ENCODE measurements around the gene IRAK1BP1.
A peak's percentile ranks its signal among the peaks of the same experiment; 100 is the strongest.

Gene IRAK1BP1, protein sequence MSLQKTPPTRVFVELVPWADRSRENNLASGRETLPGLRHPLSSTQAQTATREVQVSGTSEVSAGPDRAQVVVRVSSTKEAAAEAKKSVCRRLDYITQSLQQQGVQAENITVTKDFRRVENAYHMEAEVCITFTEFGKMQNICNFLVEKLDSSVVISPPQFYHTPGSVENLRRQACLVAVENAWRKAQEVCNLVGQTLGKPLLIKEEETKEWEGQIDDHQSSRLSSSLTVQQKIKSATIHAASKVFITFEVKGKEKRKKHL

DNA sequence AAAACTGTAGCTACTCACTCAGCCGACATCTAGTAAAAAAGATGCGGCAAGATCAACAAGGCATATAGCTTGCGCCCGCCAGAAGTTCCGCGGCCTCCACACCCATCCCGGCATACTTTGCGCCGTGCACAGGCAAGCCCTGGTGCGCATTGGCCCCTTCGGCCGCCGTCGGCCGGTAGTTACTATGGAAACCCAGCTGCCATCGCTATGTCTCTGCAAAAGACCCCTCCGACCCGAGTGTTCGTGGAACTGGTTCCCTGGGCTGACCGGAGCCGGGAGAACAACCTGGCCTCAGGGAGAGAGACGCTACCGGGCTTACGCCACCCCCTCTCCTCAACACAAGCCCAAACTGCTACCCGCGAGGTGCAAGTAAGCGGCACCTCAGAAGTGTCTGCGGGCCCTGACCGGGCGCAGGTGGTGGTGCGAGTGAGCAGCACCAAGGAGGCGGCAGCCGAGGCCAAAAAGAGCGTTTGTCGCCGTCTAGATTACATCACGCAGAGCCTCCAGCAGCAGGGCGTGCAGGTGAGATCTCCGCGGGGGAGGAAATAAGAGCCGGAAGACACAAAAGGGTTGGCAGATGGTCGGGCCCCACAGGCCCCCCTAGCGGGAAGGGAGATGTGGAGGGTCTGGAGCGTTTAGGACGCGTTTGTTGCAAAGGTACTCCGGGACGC lies at the start of gene IRAK1BP1:
Gene IRAK1BP1 (plus strand): TSS at position 182 of the 671 bp plus-strand sequence. CDS start 26 bp downstream, at position 208.
- TF ChIP-seq, protein P1, sequence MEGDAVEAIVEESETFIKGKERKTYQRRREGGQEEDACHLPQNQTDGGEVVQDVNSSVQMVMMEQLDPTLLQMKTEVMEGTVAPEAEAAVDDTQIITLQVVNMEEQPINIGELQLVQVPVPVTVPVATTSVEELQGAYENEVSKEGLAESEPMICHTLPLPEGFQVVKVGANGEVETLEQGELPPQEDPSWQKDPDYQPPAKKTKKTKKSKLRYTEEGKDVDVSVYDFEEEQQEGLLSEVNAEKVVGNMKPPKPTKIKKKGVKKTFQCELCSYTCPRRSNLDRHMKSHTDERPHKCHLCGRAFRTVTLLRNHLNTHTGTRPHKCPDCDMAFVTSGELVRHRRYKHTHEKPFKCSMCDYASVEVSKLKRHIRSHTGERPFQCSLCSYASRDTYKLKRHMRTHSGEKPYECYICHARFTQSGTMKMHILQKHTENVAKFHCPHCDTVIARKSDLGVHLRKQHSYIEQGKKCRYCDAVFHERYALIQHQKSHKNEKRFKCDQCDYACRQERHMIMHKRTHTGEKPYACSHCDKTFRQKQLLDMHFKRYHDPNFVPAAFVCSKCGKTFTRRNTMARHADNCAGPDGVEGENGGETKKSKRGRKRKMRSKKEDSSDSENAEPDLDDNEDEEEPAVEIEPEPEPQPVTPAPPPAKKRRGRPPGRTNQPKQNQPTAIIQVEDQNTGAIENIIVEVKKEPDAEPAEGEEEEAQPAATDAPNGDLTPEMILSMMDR (IDR thresholded peaks at IDR 0.05), result no peak
- intact Hi-C loops (cut with DNase I; ENCODE audit: low total_unique reads), result no loop called here
- Histone ChIP-seq H3K27ac (peak within 1 kb of the TSS; percentile 49 to 58), H3K36me3 (no peaks in the 10 kb centered on the region), H3K9me3 (no peaks in the 10 kb centered on the region), H3K4me1 (no peaks in the 10 kb centered on the region), H3K4me3 (peak within 1 kb of the TSS; percentile 82 to 88), H3K27me3 (no peaks in the 10 kb centered on the region)
- peak; percentile 67 to 83 for DNase-seq

DNA sequence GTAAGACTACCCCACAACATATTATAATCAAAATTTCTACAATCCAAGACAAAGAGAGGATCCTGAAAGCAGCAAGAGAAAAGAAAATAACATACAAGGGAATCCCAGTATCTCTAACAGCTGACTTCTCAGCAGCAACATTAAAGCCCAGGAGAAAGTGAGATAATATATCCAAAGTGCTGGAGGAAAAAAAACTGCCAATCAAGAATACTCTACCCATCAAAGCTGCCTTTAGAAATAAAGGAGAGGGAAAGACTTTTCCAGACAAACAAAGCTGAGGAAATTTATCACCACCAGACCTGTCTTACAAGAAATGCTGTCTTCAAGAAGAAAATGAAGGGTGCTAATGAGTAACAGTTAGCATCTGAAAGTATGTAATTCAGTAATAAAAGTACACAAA lies 43.3 kb upstream of the IRAK1BP1 start:
- TF ChIP-seq, protein P1 (IDR thresholded peaks at IDR 0.05), result no peak

DNA sequence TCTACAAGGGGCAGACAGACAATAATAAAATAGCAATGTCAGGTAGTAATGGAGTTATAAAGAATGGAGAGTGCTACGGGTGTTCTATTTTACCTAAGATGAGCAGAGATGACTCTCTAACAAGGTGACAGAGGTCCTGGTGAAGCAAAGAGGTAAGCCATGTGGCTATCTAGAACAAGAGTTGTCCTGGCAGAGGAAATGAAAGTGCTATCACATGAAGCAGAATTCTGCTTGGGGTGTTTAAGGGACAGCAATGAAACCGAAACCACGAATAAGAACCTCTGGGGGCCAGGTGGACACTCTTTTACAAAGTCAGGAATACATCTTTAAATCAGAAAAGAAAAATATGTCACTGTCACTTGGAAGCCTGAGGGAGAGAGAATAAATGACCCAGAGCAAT lies 37.9 kb upstream of the IRAK1BP1 start:
- no peak overlapping the region for H3K4me3 ChIP-seq
- H3K36me3 ChIP-seq, result no peaks in the 10 kb centered on the region
- no peak overlapping the region for H3K27ac ChIP-seq
- H3K4me1 ChIP-seq, result peaks cover 0 to 4% (median 0%) of the 10 kb centered on the region in 4 donors
- no peaks in the 10 kb centered on the region for H3K27me3 ChIP-seq
- TF ChIP-seq, protein P1 (IDR thresholded peaks at IDR 0.05), result no peak
- H3K9me3 ChIP-seq, result no peaks in the 10 kb centered on the region
- DNase-seq, result no peak
- intact Hi-C loops (cut with DNase I; ENCODE audit: low total_unique reads), result no loop called here

More for the DNA sequence above, 43.3 kb upstream of the IRAK1BP1 start:
- DNase-seq, result no peak
- no peak overlapping the region for H3K27ac ChIP-seq
- H3K4me3 ChIP-seq, result no peak overlapping the region
- H3K9me3 ChIP-seq, result peaks cover 0 to 14% (median 12%) of the 10 kb centered on the region in 3 donors
- intact Hi-C loops (cut with DNase I; ENCODE audit: low total_unique reads), result no loop called here
- H3K36me3 ChIP-seq, result no peaks in the 10 kb centered on the region
- no peaks in the 10 kb centered on the region for H3K27me3 ChIP-seq
- no peaks in the 10 kb centered on the region for H3K4me1 ChIP-seq

DNA sequence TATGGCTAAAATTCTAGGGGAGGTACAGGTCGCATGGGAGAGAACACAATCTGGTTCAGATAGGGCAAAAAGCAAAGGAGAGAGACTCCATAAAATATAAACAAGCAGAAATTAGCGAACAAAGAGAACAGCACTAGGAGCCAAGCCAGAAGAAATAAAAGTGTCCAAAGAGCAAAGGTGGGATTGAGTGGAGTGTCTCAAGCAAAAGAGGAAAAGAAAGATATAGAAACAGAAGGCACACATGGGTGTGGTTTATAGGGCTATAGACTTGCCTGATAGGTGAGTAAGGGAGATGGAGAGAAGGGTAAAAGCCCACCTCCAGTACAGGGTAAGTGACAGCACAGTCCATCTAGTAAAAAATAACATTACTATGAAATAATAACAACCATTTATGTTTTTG lies 36.5 kb upstream of the IRAK1BP1 start:
- intact Hi-C loops (cut with DNase I; ENCODE audit: low total_unique reads), result no loop called here
- no peaks in the 10 kb centered on the region for H3K27me3 ChIP-seq
- H3K4me1 ChIP-seq, result peaks cover 0 to 4% (median 0%) of the 10 kb centered on the region in 4 donors
- H3K4me3 ChIP-seq, result no peak overlapping the region
- TF ChIP-seq, protein P1 (IDR thresholded peaks at IDR 0.05), result no peak
- DNase-seq, result no peak
- no peaks in the 10 kb centered on the region for H3K9me3 ChIP-seq
- H3K27ac ChIP-seq, result no peak overlapping the region
- H3K36me3 ChIP-seq, result no peaks in the 10 kb centered on the region

DNA sequence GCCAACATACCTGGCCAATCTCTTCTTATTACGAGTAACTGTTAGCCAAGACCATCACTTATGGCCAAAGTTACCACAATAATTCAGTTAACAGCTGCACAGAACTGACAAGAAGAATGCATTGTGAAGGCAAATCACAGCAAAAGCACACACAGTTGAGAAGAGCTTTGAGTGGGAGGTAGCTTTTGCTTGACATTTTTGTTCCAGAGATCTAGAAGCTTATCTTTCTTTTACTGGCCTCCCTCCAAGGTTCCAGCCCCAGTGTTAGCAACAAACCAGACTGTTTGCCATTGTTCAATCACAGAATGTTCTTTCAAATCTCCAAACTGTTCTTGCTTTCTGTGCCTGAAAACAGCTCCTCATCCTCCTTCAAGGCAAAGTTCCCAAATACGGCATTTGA lies 35.9 kb upstream of the IRAK1BP1 start:
- Histone ChIP-seq H3K9me3 (no peaks in the 10 kb centered on the region), H3K27ac (no peak overlapping the region), H3K4me1 (peaks cover 0 to 4% (median 0%) of the 10 kb centered on the region in 4 donors), H3K27me3 (no peaks in the 10 kb centered on the region), H3K36me3 (no peaks in the 10 kb centered on the region), H3K4me3 (no peak overlapping the region)
- no peak for DNase-seq
- TF ChIP-seq, protein P1 (IDR thresholded peaks at IDR 0.05), result no peak
- intact Hi-C loops (cut with DNase I; ENCODE audit: low total_unique reads), result no loop called here

Measured in tibial artery (tissue), 4 donors.